Islet of Langerhans (tissue), 1 donor: ENCODE data around the gene TJP2.
A peak's percentile ranks its signal among the peaks of the same experiment; 100 is the strongest.

Source experiments
- FAIRE-seq: peaks from one replicate; lab custom pipeline; 2011; peaks lifted over from hg19 to GRCh38; lab: Jason Lieb, UNC

Gene TJP2

GRCh38 chr9:69173891-69174615 is at the start of gene TJP2:
TSS of gene TJP2 (plus strand) at chr9:69174277. CDS start at chr9:69174373, 96 bp downstream.
- FAIRE-seq, result no peak

GRCh38 chr9:69130456-69131441 is 43.3 kb upstream of the TJP2 start:
- no peak for FAIRE-seq

- FAIRE-seq, result no peak
These were observed 42.4 kb upstream of the TJP2 start for GRCh38 chr9:69131682-69132081.

- no peak for FAIRE-seq
These were observed 41.7 kb upstream of the TJP2 start for GRCh38 chr9:69132361-69132760.

GRCh38 chr9:69134412-69134811 is 39.7 kb upstream of the TJP2 start:
- no peak for FAIRE-seq

GRCh38 chr9:69136185-69136584 is 37.9 kb upstream of the TJP2 start:
- no peak for FAIRE-seq

GRCh38 chr9:69136779-69137178 is 37.3 kb upstream of the TJP2 start:
- FAIRE-seq, result no peak

GRCh38 chr9:69137311-69137710 is 36.8 kb upstream of the TJP2 start:
- FAIRE-seq, result no peak

GRCh38 chr9:69139596-69139995 is 34.5 kb upstream of the TJP2 start:
- FAIRE-seq, result no peak

- FAIRE-seq, result no peak
These were observed 33.8 kb upstream of the TJP2 start for GRCh38 chr9:69140123-69140735.

- no peak for FAIRE-seq
These were observed 32.2 kb upstream of the TJP2 start for GRCh38 chr9:69141851-69142250.

- FAIRE-seq, result no peak
These were observed 30.8 kb upstream of the TJP2 start for GRCh38 chr9:69143291-69143690.

GRCh38 chr9:69145144-69145715 is 28.8 kb upstream of the TJP2 start:
- no peak for FAIRE-seq

GRCh38 chr9:69147041-69147834 is 26.8 kb upstream of the TJP2 start:
- no peak for FAIRE-seq

- FAIRE-seq, result peak; percentile 13
These were observed 24.7 kb upstream of the TJP2 start for GRCh38 chr9:69149321-69149807.

GRCh38 chr9:69151506-69151905 is 22.6 kb upstream of the TJP2 start:
- FAIRE-seq, result no peak

GRCh38 chr9:69153707-69154521 is 20.2 kb upstream of the TJP2 start:
- no peak for FAIRE-seq

- FAIRE-seq, result no peak
These were observed 18.6 kb upstream of the TJP2 start for GRCh38 chr9:69155341-69156030.

- FAIRE-seq, result no peak
These were observed 16.2 kb upstream of the TJP2 start for GRCh38 chr9:69157751-69158466.
